GM21367 (cell line): ENCODE results near the gene SPATA25.
"Not testable (repeated sequence)": the region's sequence is repeated elsewhere in the genome, so short reads cannot be mapped to it uniquely, and the experiment has no call there.

Experiments
- ATAC-seq: cut with Tn5 transposase; IDR thresholded peaks from one replicate; pipeline ENCODE4 v1.9.1; 2021; ENCODE audit not compliant: unreplicated experiment

SPATA25 gene

GRCh38 chr20:45894797-45895196, 7.4 kb upstream of the SPATA25 start:
- no peak for ATAC-seq

- ATAC-seq: no peak
Observed at GRCh38 chr20:45893831-45894230, 6.4 kb upstream of the SPATA25 start.

GRCh38 chr20:45892828-45893500, 5.5 kb upstream of the SPATA25 start:
- ATAC-seq: no peak

GRCh38 chr20:45892049-45892825, 4.8 kb upstream of the SPATA25 start:
- ATAC-seq: no peak

GRCh38 chr20:45890985-45891983, 3.9 kb upstream of the SPATA25 start, which contains the start of the genes CTSA and NEURL2:
Gene CTSA (plus strand): TSS chr20:45891335. CDS start chr20:45891569, 234 bp downstream.
Gene NEURL2 (minus strand): TSS chr20:45891208. CDS start chr20:45890991, 217 bp downstream.
- ATAC-seq: peak; percentile 61

GRCh38 chr20:45890077-45890984, 2.9 kb upstream of the SPATA25 start:
- peak; percentile 12 for ATAC-seq

- ATAC-seq: no peak
Observed at GRCh38 chr20:45888681-45889080, 1.3 kb upstream of the SPATA25 start.

- ATAC-seq: no peak
Observed at GRCh38 chr20:45886590-45887345, 654 bp downstream of the SPATA25 start.

GRCh38 chr20:45883100-45883469, 4.3 kb downstream of the SPATA25 start:
- no peak for ATAC-seq

GRCh38 chr20:45882469-45883099, 4.8 kb downstream of the SPATA25 start:
- ATAC-seq: no peak

- ATAC-seq: peak; percentile 92
Observed at GRCh38 chr20:45880988-45881788, 6.2 kb downstream of the SPATA25 start, which contains the start of gene ZSWIM1. Gene ZSWIM1 (plus strand): TSS chr20:45881227. CDS start chr20:45882593, 1,366 bp downstream.

GRCh38 chr20:45878076-45878761, 9.2 kb downstream of the SPATA25 start:
- no peak for ATAC-seq

- no peak for ATAC-seq
Observed at GRCh38 chr20:45874576-45874975, 12.8 kb downstream of the SPATA25 start.

GRCh38 chr20:45874104-45874481, 13.3 kb downstream of the SPATA25 start:
- not testable (repeated sequence) for ATAC-seq

GRCh38 chr20:45873409-45874103, 13.9 kb downstream of the SPATA25 start:
- no peak for ATAC-seq

GRCh38 chr20:45872626-45873025, 14.8 kb downstream of the SPATA25 start:
- no peak for ATAC-seq

GRCh38 chr20:45867819-45868176, 19.6 kb downstream of the SPATA25 start:
- no peak for ATAC-seq
